ENCODE results near the gene MOSMO. TPM values are rescaled to one million over a fixed set of nuclear protein-coding genes. Genes with fewer than 3 reads are reported as not detected.

Gene MOSMO
- total RNA-seq, 1 experiment from 2014 or later = 10.9 TPM

- peak; percentile 49 to 70 for DNase-seq
- H3K9me3 Mint-ChIP-seq (ENCODE audit: unreplicated experiment) = no peaks in the 10 kb centered on the region
- intact Hi-C loops (cut with micrococcal nuclease; ENCODE audit: unreplicated experiment) = loop anchor here (1.0 to 5.0 kb wide), 3 partner anchors 46 to 110 kb away; partner anchors contain the start of gene PDZD9
- H3K4me1 ChIP-seq = no peaks in the 10 kb centered on the region
- H3K36me3 ChIP-seq (ENCODE audit: control insufficient read depth, insufficient read depth, low read length) = no peaks in the 10 kb centered on the region
- peaks cover 4% of the 10 kb centered on the region for H3K36me3 Mint-ChIP-seq (ENCODE audit: insufficient read depth, unreplicated experiment)
- no peaks in the 10 kb centered on the region for H3K27me3 ChIP-seq (replicated peaks; ENCODE audit: control insufficient read depth, insufficient read depth, low read length)
- no peak overlapping the region for H3K4me3 ChIP-seq (ENCODE audit: low read depth, low read length)
- no TSS peak for BruUV-seq (replicated peaks)
- H3K27ac Mint-ChIP-seq (ENCODE audit: unreplicated experiment) = no peak overlapping the region
- H3K9me3 ChIP-seq = no peaks in the 10 kb centered on the region
- no peak overlapping the region for H3K4me3 Mint-ChIP-seq (ENCODE audit: unreplicated experiment)
- no peaks in the 10 kb centered on the region for H3K4me1 Mint-ChIP-seq (ENCODE audit: low read depth, unreplicated experiment)
- no peaks in the 10 kb centered on the region for H3K27me3 Mint-ChIP-seq (ENCODE audit: insufficient read depth, unreplicated experiment)
- ChIA-PET CTCF (interaction anchor here (0.7 to 2.3 kb wide), 22 partner anchors 13 to 127 kb away, joined by 3 to 53 read pairs (median 5); partner anchors contain the start of genes MOSMO, PDZD9 and VWA3A), POLR2A (interaction anchor here (1.1 kb wide), 1 partner anchor 76 kb away, joined by 3 read pairs; no protein-coding TSS in a partner anchor)
- peak; percentile 81 to 83 for TF ChIP-seq CTCF (IDR thresholded peaks at IDR 0.05; ENCODE audit: insufficient read depth in 1 of 2, low read depth in 1 of 2, low read length in 1 of 2, severe bottlenecking in 1 of 2, unreplicated experiment in 1 of 2)
Observed at GRCh38 chr16:22077700-22078313, 69.9 kb downstream of the MOSMO start.

DNA sequence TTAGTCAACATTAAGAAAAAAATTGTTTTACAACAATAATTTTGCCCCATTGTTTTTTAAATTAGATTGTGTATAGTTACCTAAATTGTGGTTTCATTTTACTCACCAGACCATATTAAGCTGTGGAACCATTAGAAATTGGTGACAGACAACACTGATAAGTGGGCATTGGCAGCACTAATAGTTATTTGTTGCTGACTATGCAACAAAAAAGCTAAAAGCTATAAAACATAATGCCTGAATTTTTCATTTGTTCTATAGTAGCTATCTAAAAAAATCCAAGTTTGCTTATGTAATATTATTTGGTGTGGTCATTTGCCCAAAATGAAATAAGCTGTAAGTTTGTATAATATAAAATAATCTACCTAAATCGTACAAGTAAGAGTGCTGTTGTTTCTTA lies 70.7 kb downstream of the MOSMO start:
- intact Hi-C loops (cut with micrococcal nuclease; ENCODE audit: unreplicated experiment) = loop anchor here (5.0 kb wide), 1 partner anchor 46 kb away; no protein-coding TSS in a partner anchor
- POLR2A ChIA-PET = no interaction called here
- CTCF ChIA-PET = interaction anchor here (1.0 to 2.3 kb wide), 2 partner anchors 78 to 110 kb away, joined by 3 to 35 read pairs; no protein-coding TSS in a partner anchor

DNA sequence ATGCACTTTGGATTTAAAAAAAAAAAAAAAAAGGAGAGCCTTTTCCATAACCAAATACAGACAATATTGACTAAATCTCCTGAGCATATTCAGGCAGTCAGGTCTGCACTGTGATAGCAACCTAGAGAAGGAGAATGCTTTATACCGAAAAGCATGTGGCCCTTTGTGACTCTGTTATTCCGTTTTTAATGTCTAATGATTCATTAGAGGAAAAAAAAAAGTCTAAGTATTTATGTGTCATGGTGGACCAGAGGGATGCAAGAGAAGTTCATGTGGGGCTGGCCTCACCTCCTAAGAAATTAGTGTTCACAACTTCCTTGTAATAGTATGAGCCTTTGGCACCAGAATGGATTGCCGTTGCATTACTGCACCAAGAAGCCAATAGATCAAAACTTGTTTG lies 73.1 kb downstream of the MOSMO start:
- H3K4me1 Mint-ChIP-seq (ENCODE audit: low read depth, unreplicated experiment) = no peaks in the 10 kb centered on the region
- H3K4me3 Mint-ChIP-seq (ENCODE audit: unreplicated experiment) = no peak overlapping the region
- ChIA-PET CTCF (no interaction called here), POLR2A (no interaction called here)
- peaks cover 4% of the 10 kb centered on the region for H3K36me3 Mint-ChIP-seq (ENCODE audit: insufficient read depth, unreplicated experiment)
- intact Hi-C loops (cut with micrococcal nuclease; ENCODE audit: unreplicated experiment) = no loop called here
- H3K27me3 Mint-ChIP-seq (ENCODE audit: insufficient read depth, unreplicated experiment) = no peaks in the 10 kb centered on the region
- no peak overlapping the region for H3K27ac Mint-ChIP-seq (ENCODE audit: unreplicated experiment)
- no TSS peak for BruUV-seq (replicated peaks)
- H3K9me3 Mint-ChIP-seq (ENCODE audit: unreplicated experiment) = no peaks in the 10 kb centered on the region
- no peaks in the 10 kb centered on the region for H3K9me3 ChIP-seq
- H3K4me1 ChIP-seq = no peaks in the 10 kb centered on the region
- no peak for DNase-seq
- H3K27me3 ChIP-seq (replicated peaks; ENCODE audit: control insufficient read depth, insufficient read depth, low read length) = no peaks in the 10 kb centered on the region
- H3K36me3 ChIP-seq (ENCODE audit: control insufficient read depth, insufficient read depth, low read length) = no peaks in the 10 kb centered on the region
- no peak overlapping the region for H3K4me3 ChIP-seq (ENCODE audit: low read depth, low read length)
- no peak for TF ChIP-seq CTCF (IDR thresholded peaks at IDR 0.05; ENCODE audit: insufficient read depth in 1 of 2, low read depth in 1 of 2, low read length in 1 of 2, severe bottlenecking in 1 of 2, unreplicated experiment in 1 of 2)

More for the DNA sequence above, 70.7 kb downstream of the MOSMO start:
- Mint-ChIP-seq H3K36me3 (ENCODE audit: insufficient read depth, unreplicated experiment) (peaks cover 4% of the 10 kb centered on the region), H3K27me3 (ENCODE audit: insufficient read depth, unreplicated experiment) (no peaks in the 10 kb centered on the region), H3K4me1 (ENCODE audit: low read depth, unreplicated experiment) (no peaks in the 10 kb centered on the region), H3K27ac (ENCODE audit: unreplicated experiment) (no peak overlapping the region), H3K9me3 (ENCODE audit: unreplicated experiment) (no peaks in the 10 kb centered on the region), H3K4me3 (ENCODE audit: unreplicated experiment) (no peak overlapping the region)
- Histone ChIP-seq H3K27me3 (replicated peaks; ENCODE audit: control insufficient read depth, insufficient read depth, low read length) (no peaks in the 10 kb centered on the region), H3K4me1 (no peaks in the 10 kb centered on the region), H3K36me3 (ENCODE audit: control insufficient read depth, insufficient read depth, low read length) (no peaks in the 10 kb centered on the region), H3K9me3 (no peaks in the 10 kb centered on the region), H3K4me3 (ENCODE audit: low read depth, low read length) (no peak overlapping the region)
- BruUV-seq (replicated peaks) = no TSS peak
- no peak for TF ChIP-seq CTCF (IDR thresholded peaks at IDR 0.05; ENCODE audit: insufficient read depth in 1 of 2, low read depth in 1 of 2, low read length in 1 of 2, severe bottlenecking in 1 of 2, unreplicated experiment in 1 of 2)
- no peak for DNase-seq

Data from Caco-2 (cell line).